ENCODE measurements around the gene OSER1.

OSER1 gene

DNA sequence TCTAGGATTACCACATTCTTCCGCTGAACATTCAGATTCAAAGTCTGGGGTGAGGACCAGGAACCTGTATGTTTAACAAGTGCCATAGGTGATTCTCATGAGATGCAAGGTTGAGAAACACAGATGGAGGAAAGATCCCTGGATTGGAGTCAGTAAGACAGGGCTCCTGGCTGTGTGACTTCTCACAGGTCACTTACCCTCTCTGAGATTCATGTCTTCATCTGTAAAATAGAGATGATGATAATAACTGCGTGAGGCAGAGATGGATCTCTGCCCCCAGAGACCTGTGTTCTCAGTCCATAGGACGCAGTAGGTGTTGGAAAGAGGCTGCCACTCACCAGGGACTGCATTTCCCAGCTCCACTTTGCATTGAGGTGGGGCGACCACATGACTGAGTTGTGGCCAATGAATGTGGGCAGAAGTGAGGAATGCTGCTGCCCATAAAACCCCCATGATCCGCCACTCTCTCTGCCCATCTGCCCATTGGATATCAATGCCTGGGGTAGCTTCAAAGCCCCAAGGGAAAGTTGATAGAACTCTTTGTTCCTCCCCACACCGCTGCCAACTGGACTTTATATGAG is 23.0 kb upstream of the OSER1 start:
- TF ChIP-seq CTCF (IDR thresholded peaks at IDR 0.05): no peak

GRCh38 chr20:44231713-44232468 is 21.3 kb upstream of the OSER1 start:
- TF ChIP-seq CTCF (IDR thresholded peaks at IDR 0.05): no peak

- no peak for TF ChIP-seq CTCF (IDR thresholded peaks at IDR 0.05)
Measured at GRCh38 chr20:44231193-44231592, 20.6 kb upstream of the OSER1 start.

DNA sequence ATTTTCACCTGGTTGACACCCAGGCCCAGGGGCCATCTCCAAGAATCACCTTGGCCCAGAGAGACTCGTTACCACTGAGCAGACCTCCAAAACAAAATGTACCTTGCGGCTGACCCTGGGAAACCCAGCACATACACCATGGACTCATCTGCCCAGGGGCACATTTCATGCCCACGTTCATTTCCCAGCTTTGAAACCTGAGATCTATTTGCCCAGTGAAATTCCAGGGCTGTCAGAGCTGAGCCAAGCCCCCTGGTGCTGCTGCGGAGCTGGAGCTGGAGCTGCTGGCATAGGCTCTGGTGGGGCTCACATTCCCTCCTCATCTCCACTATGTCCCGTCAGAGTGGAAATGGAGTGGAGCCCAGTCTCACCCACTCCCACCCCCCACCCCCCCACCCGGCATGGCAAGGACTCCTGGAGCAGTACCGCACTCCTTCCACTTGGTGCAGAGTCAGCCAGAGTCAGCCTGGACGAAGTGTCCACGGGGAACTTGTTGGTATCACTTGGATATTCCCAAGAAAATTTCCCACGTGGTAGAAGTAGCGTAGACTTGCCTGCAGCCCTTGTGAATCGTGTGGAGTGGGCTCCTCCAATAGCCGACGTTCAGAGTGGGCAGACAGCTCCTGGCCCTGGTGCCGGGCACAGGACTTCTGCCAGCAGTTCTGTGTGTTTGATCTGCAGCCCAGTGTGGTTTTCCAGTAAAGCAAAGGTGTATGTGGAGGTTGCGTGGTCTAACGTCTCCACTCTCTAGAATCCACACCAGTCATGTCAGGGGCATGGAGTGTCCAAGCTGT is 18.1 kb upstream of the OSER1 start:
- TF ChIP-seq CTCF (IDR thresholded peaks at IDR 0.05): no peak

GRCh38 chr20:44224637-44225036 is 14.1 kb upstream of the OSER1 start:
- TF ChIP-seq CTCF (IDR thresholded peaks at IDR 0.05): no peak

GRCh38 chr20:44223721-44224120 is 13.2 kb upstream of the OSER1 start:
- TF ChIP-seq CTCF (IDR thresholded peaks at IDR 0.05): no peak

DNA sequence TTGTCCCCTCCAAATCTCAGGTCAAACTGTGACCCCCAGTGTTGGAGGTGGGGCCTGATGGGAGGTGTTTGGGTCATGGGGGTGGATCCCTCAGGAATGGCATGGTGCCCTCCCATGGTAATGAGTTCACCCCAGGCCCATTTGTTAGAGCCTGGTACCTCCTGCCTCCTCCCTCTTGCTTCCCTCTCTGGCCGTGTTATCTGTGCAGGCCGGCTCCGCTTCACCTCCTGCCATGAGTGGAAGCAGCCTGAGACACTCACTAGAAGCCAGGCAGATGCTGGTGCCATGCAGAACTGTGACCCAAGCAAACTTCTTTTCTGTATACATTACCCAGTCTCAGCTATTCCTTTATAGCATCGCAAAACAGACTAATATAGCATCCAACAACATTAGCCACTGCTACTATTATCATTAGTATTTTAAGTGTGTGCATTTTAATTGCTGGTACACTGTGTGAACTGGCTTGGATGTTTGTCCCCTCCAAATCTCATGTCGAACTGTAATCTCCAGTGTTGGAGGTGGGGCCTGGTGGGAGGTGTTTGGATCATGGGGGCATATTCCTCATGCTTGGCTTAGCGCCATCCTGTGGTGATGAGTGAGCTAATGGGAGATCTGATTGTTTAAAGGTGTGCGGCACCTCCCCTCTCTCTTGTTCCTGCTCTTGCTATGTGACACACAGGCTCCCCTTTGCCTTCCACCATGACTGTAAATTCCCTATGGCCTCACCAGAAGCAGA is 12.2 kb upstream of the OSER1 start:
- no peak for TF ChIP-seq CTCF (IDR thresholded peaks at IDR 0.05)
